ENCODE data around the gene C4orf36. TPM values are rescaled to one million over a fixed set of nuclear protein-coding genes. Genes with fewer than 3 reads are reported as not detected.

C4orf36 gene
- polyA plus RNA-seq, 1 donor, result 0.60 TPM

- H3K4me1 ChIP-seq (ENCODE audit: control insufficient read depth, insufficient read depth, low read length), result no peaks in the 10 kb centered on the region
- 100% methylated on average over 1 of the region's 3 CpGs for WGBS (ENCODE audit: insufficient coverage, low lambda C conversion rate)
Observed at GRCh38 chr4:86835677-86836076, 56.5 kb downstream of the C4orf36 start.

DNA sequence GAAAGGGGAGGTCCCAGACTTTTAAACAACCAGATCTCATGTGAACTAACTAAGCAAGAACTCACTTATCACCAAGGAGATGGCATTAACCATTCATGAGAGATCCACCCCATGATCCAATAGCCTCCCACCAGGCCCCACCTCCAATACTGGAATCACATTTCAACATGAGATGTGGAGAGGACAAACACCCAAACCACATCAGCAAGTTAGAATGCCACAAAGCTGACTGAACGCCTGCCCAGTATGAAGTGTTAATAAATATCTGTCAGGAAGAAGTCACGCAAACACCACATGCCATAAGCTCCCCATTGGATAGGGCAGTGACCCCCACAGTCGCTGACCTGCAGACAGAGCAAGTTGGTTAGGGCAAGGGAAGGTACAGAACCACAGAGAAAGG lies 57.3 kb downstream of the C4orf36 start:
- Histone ChIP-seq H3K36me3 (ENCODE audit: control insufficient read depth, insufficient read depth, low read length) (no peaks in the 10 kb centered on the region), H3K27me3 (ENCODE audit: control insufficient read depth, insufficient read depth, low read length) (no peaks in the 10 kb centered on the region), H3K9me3 (ENCODE audit: control insufficient read depth, low read depth, low read length) (no peaks in the 10 kb centered on the region), H3K4me1 (ENCODE audit: control insufficient read depth, insufficient read depth, low read length) (no peaks in the 10 kb centered on the region), H3K4me3 (ENCODE audit: low read length) (no peak overlapping the region), H3K27ac (ENCODE audit: low read length) (no peak overlapping the region)
- WGBS (ENCODE audit: insufficient coverage, low lambda C conversion rate), result no CpG with 5 or more reads among the region's 3 CpGs
- no peak for DNase-seq

More at GRCh38 chr4:86835677-86836076, 56.5 kb downstream of the C4orf36 start:
- Histone ChIP-seq H3K27ac (ENCODE audit: low read length) (no peak overlapping the region), H3K27me3 (ENCODE audit: control insufficient read depth, insufficient read depth, low read length) (no peaks in the 10 kb centered on the region), H3K36me3 (ENCODE audit: control insufficient read depth, insufficient read depth, low read length) (no peaks in the 10 kb centered on the region), H3K9me3 (ENCODE audit: control insufficient read depth, low read depth, low read length) (no peaks in the 10 kb centered on the region), H3K4me3 (ENCODE audit: low read length) (no peak overlapping the region)
- no peak for DNase-seq

DNA sequence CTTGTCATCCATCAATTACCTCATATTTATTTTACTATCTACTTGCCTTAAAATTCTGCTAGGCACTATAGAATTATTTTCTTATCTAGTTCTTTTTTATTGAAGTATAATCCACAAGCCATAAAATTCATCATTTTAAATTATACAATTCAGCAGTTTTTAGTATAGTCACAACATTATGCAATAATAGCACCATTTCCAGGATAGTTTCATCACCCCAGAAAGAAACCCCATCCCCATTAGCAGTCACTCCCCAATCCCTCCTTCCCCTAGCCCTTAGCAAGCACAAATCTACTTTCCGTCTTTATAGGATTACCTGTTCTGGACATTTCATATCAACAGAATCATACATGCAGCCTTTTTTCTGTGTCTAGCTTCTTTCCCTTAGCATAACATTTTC lies 58.6 kb downstream of the C4orf36 start:
- Histone ChIP-seq H3K4me3 (ENCODE audit: low read length) (no peak overlapping the region), H3K4me1 (ENCODE audit: control insufficient read depth, insufficient read depth, low read length) (no peaks in the 10 kb centered on the region), H3K27me3 (ENCODE audit: control insufficient read depth, insufficient read depth, low read length) (no peaks in the 10 kb centered on the region), H3K27ac (ENCODE audit: low read length) (no peak overlapping the region), H3K9me3 (ENCODE audit: control insufficient read depth, low read depth, low read length) (no peaks in the 10 kb centered on the region), H3K36me3 (ENCODE audit: control insufficient read depth, insufficient read depth, low read length) (no peaks in the 10 kb centered on the region)
- 100% methylated on average over 1 of the region's 1 CpG for WGBS (ENCODE audit: insufficient coverage, low lambda C conversion rate)
- no peak for DNase-seq

GRCh38 chr4:86831262-86832130 lies 60.7 kb downstream of the C4orf36 start:
- Histone ChIP-seq H3K27ac (ENCODE audit: low read length) (no peak overlapping the region), H3K27me3 (ENCODE audit: control insufficient read depth, insufficient read depth, low read length) (no peaks in the 10 kb centered on the region), H3K9me3 (ENCODE audit: control insufficient read depth, low read depth, low read length) (no peaks in the 10 kb centered on the region), H3K4me1 (ENCODE audit: control insufficient read depth, insufficient read depth, low read length) (no peaks in the 10 kb centered on the region), H3K4me3 (ENCODE audit: low read length) (no peak overlapping the region), H3K36me3 (ENCODE audit: control insufficient read depth, insufficient read depth, low read length) (no peaks in the 10 kb centered on the region)
- peak in 1 of 2 donors; percentile 30 for DNase-seq
- no CpG with 5 or more reads among the region's 5 CpGs for WGBS (ENCODE audit: insufficient coverage, low lambda C conversion rate)

Other genes starting within 250 kb of the C4orf36 start
- 0.16 TPM for gene SLC10A6, start 43.0 kb downstream of the C4orf36 start, polyA plus RNA-seq
- 37.5 TPM for gene AFF1, start 42.6 kb upstream of the C4orf36 start, polyA plus RNA-seq